Activated naive CD8-positive, alpha-beta T cell (primary cell): ENCODE data around the gene GPC6.

Experiments used
- H3K27ac Mint-ChIP-seq: one replicate; pipeline ENCODE4 v1.8.0; 2021; ENCODE audit warnings: mixed read lengths
- H3K27me3 Mint-ChIP-seq: one replicate; pipeline ENCODE4 v1.8.0; 2021; ENCODE audit warnings: mixed read lengths
- H3K36me3 Mint-ChIP-seq: one replicate; pipeline ENCODE4 v1.8.0; 2021; ENCODE audit warnings: mixed read lengths
- H3K4me1 Mint-ChIP-seq: one replicate; pipeline ENCODE4 v1.8.0; 2021; ENCODE audit warnings: low read depth, mixed read lengths
- H3K4me3 Mint-ChIP-seq: one replicate; pipeline ENCODE4 v1.8.0; 2021; ENCODE audit warnings: mild to moderate bottlenecking, mixed read lengths
- H3K9me3 Mint-ChIP-seq: one replicate; pipeline ENCODE4 v1.8.0; 2021; ENCODE audit warnings: low read depth, mixed read lengths

GPC6 gene

GRCh38 chr13:93975242-93975641 lies 748.6 kb downstream of the GPC6 start:
- Mint-ChIP-seq H3K9me3 (peaks cover 12% of the 10 kb centered on the region), H3K36me3 (no peaks in the 10 kb centered on the region), H3K4me1 (no peaks in the 10 kb centered on the region), H3K27me3 (peaks cover 3% of the 10 kb centered on the region), H3K27ac (no peak overlapping the region), H3K4me3 (no peak overlapping the region)

GRCh38 chr13:93976528-93976927 lies 749.9 kb downstream of the GPC6 start:
- Mint-ChIP-seq H3K27ac (no peak overlapping the region), H3K27me3 (peaks cover 3% of the 10 kb centered on the region), H3K4me1 (no peaks in the 10 kb centered on the region), H3K9me3 (peaks cover 12% of the 10 kb centered on the region), H3K36me3 (no peaks in the 10 kb centered on the region), H3K4me3 (no peak overlapping the region)

- H3K4me3 Mint-ChIP-seq = no peak overlapping the region
Measured at GRCh38 chr13:93977986-93978385, 751.4 kb downstream of the GPC6 start.

GRCh38 chr13:93981426-93981977 lies 754.9 kb downstream of the GPC6 start:
- Mint-ChIP-seq H3K9me3 (peaks cover 12% of the 10 kb centered on the region), H3K27ac (no peak overlapping the region), H3K36me3 (no peaks in the 10 kb centered on the region), H3K4me3 (no peak overlapping the region), H3K27me3 (peaks cover 2% of the 10 kb centered on the region), H3K4me1 (no peaks in the 10 kb centered on the region)

More at GRCh38 chr13:93977986-93978385, 751.4 kb downstream of the GPC6 start:
- Mint-ChIP-seq H3K4me1 (no peaks in the 10 kb centered on the region), H3K9me3 (peaks cover 12% of the 10 kb centered on the region), H3K27ac (no peak overlapping the region), H3K27me3 (peaks cover 3% of the 10 kb centered on the region), H3K36me3 (no peaks in the 10 kb centered on the region)

DNA sequence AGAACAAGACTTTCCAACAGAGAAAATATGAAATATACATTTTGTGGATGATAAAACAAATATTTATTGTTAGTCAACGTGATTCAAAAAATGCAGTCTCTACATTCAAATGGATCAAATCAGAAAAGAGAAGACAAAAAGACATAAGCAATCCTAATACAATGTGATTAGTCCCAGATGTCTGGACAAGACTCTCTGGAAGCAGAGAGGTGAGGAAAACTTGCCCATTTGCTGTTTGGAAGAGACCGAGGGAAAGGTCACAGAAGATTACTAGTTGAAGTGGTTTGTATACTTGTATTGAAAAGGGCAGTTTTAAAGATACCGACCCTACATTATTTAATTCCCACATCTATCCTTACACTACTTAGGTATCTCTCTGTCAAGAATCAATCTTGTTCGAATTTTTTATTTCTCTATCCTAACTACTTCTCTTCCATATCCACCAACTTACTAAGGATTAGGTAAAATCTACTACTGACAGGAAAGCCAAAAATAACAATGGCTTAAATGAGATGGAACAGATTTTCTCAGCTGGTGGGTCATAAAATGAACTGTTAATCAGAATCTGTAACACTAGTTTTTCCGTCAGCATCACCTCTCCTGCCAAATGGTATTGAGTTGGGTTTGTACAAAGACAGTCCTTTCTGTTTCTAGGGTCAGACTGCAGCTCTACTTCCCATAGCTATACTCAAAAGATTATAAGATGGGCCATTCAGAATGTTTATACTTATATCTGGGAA lies 755.7 kb downstream of the GPC6 start:
- Mint-ChIP-seq H3K27ac (no peak overlapping the region), H3K27me3 (peaks cover 2% of the 10 kb centered on the region), H3K9me3 (peaks cover 12% of the 10 kb centered on the region), H3K4me1 (no peaks in the 10 kb centered on the region), H3K4me3 (no peak overlapping the region), H3K36me3 (no peaks in the 10 kb centered on the region)

- Mint-ChIP-seq H3K27ac (no peak overlapping the region), H3K4me3 (no peak overlapping the region), H3K9me3 (no peaks in the 10 kb centered on the region), H3K36me3 (no peaks in the 10 kb centered on the region), H3K27me3 (no peaks in the 10 kb centered on the region), H3K4me1 (no peaks in the 10 kb centered on the region)
Measured at GRCh38 chr13:93984052-93984451, 757.4 kb downstream of the GPC6 start.

GRCh38 chr13:93984876-93985275 lies 758.3 kb downstream of the GPC6 start:
- Mint-ChIP-seq H3K9me3 (no peaks in the 10 kb centered on the region), H3K27me3 (no peaks in the 10 kb centered on the region), H3K27ac (no peak overlapping the region), H3K4me1 (no peaks in the 10 kb centered on the region), H3K36me3 (no peaks in the 10 kb centered on the region), H3K4me3 (no peak overlapping the region)

- Mint-ChIP-seq H3K27me3 (no peaks in the 10 kb centered on the region), H3K27ac (no peak overlapping the region), H3K4me1 (no peaks in the 10 kb centered on the region), H3K9me3 (no peaks in the 10 kb centered on the region), H3K36me3 (no peaks in the 10 kb centered on the region), H3K4me3 (no peak overlapping the region)
Measured at GRCh38 chr13:93987458-93987857, 760.9 kb downstream of the GPC6 start.

DNA sequence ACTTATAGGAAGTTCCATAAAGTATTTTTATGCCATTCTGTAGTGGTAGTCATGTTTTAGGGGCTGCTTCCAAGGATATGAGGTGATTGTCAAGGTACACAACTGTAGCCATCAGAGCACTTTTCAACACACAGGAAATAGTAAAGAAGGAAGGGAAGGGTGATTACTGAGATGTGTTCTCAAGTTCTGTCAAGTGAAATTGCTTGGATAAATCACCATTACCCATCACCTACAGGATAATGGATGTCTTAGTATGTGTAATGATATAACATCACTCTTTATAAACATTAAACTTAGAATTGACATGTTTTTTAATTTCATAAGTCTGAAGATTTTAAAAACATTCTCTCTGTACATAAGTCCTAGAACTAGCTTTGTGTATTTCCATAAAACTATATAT lies 765.0 kb downstream of the GPC6 start:
- no peaks in the 10 kb centered on the region for H3K9me3 Mint-ChIP-seq

DNA sequence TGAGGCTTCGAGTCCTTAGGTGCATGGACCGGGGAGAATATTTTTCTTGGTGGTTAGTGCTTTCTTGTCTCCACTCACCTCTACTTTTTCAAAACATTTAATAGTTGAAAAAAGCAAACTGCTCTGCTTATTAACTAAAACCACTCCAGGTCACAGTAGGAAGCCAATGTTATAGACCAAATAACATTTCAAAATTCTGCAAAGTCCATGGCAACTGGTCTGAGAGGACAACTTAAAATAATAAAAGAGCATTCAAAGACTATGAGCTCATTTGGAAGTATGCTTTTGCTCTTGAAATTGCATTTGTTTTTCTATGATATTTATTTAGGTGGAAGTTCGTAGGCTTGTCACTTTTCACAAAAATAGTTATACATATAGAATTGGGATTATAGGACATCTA lies 769.9 kb downstream of the GPC6 start:
- no peaks in the 10 kb centered on the region for H3K4me1 Mint-ChIP-seq

More for the DNA sequence above, 765.0 kb downstream of the GPC6 start:
- Mint-ChIP-seq H3K36me3 (no peaks in the 10 kb centered on the region), H3K4me3 (no peak overlapping the region), H3K4me1 (no peaks in the 10 kb centered on the region), H3K27me3 (no peaks in the 10 kb centered on the region), H3K27ac (no peak overlapping the region)

GRCh38 chr13:94006296-94006695 lies 779.7 kb downstream of the GPC6 start:
- Mint-ChIP-seq H3K9me3 (no peaks in the 10 kb centered on the region), H3K36me3 (no peaks in the 10 kb centered on the region), H3K27me3 (peaks cover 7% of the 10 kb centered on the region), H3K4me3 (no peak overlapping the region), H3K4me1 (no peaks in the 10 kb centered on the region), H3K27ac (no peak overlapping the region)

More for the DNA sequence above, 769.9 kb downstream of the GPC6 start:
- H3K27me3 Mint-ChIP-seq = peaks cover 2% of the 10 kb centered on the region
- no peak overlapping the region for H3K27ac Mint-ChIP-seq
- no peak overlapping the region for H3K4me3 Mint-ChIP-seq
- no peaks in the 10 kb centered on the region for H3K36me3 Mint-ChIP-seq
- no peaks in the 10 kb centered on the region for H3K9me3 Mint-ChIP-seq

DNA sequence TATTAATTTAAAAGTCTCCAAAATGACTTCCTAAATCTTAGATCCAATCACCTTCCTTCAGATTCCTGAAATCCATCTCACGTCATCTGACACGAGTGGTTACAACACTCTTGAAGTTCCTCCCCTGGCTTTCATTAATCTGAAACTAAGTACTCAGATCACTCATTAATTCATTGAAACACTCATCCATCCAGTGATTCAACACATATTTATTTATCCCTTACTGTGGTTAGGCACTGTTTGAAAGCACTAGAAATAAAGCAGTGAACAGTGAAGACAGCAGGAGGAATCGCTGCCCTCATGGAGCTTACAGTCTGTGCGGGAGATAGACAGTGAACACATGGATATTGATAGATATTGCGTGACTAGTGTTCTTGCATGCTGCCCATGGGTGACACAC lies 780.5 kb downstream of the GPC6 start:
- H3K4me1 Mint-ChIP-seq = no peaks in the 10 kb centered on the region
- H3K4me3 Mint-ChIP-seq = no peak overlapping the region
- peaks cover 5% of the 10 kb centered on the region for H3K27me3 Mint-ChIP-seq
- H3K9me3 Mint-ChIP-seq = no peaks in the 10 kb centered on the region
- H3K27ac Mint-ChIP-seq = no peak overlapping the region
- no peaks in the 10 kb centered on the region for H3K36me3 Mint-ChIP-seq

- no peaks in the 10 kb centered on the region for H3K4me1 Mint-ChIP-seq
- no peaks in the 10 kb centered on the region for H3K9me3 Mint-ChIP-seq
- H3K27ac Mint-ChIP-seq = no peak overlapping the region
- no peaks in the 10 kb centered on the region for H3K36me3 Mint-ChIP-seq
- H3K4me3 Mint-ChIP-seq = no peak overlapping the region
- peaks cover 3% of the 10 kb centered on the region for H3K27me3 Mint-ChIP-seq
Measured at GRCh38 chr13:94009701-94010100, 783.1 kb downstream of the GPC6 start.

DNA sequence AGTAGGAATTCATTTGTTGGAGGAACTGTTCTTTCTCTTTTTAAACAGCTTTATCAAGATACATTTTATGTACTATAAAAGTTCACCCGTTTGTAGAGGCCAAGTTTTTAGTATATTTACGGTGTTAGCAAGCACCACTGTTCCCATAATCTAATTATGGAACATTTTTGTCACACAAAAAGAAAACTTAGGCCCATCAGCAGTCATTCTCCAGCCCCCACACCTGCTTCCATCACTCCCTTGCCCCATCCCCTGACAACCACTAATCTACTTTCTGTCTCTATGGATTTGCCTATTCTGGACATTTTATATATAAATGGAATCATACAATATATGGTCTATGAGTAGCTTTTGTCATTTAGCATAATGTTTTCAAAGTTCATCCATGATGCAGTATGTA lies 787.9 kb downstream of the GPC6 start:
- Mint-ChIP-seq H3K27me3 (no peaks in the 10 kb centered on the region), H3K4me3 (no peak overlapping the region), H3K27ac (no peak overlapping the region), H3K36me3 (no peaks in the 10 kb centered on the region), H3K9me3 (no peaks in the 10 kb centered on the region), H3K4me1 (no peaks in the 10 kb centered on the region)

DNA sequence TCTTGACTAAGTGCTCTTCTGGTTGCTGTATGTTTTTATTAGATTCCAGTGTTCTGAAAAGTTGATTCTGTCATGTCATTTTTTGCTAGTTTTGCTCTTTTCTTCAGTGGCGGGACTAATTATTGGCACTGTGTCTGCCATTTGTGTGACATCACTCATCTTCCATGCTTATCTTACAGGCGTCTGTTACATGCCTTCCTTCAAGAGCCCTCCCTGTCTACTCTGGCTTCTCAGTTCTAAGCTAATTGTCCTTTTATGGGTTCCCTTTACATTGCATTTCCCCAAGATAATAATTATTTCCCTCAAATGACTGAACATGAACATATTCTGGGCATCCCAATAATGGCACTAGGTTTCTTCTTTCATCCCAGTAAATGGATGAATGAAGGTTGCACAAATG lies 793.8 kb downstream of the GPC6 start:
- H3K4me1 Mint-ChIP-seq = peaks cover 1% of the 10 kb centered on the region
- no peak overlapping the region for H3K4me3 Mint-ChIP-seq
- H3K27me3 Mint-ChIP-seq = peaks cover 7% of the 10 kb centered on the region
- H3K9me3 Mint-ChIP-seq = no peaks in the 10 kb centered on the region
- H3K27ac Mint-ChIP-seq = no peak overlapping the region
- H3K36me3 Mint-ChIP-seq = no peaks in the 10 kb centered on the region

DNA sequence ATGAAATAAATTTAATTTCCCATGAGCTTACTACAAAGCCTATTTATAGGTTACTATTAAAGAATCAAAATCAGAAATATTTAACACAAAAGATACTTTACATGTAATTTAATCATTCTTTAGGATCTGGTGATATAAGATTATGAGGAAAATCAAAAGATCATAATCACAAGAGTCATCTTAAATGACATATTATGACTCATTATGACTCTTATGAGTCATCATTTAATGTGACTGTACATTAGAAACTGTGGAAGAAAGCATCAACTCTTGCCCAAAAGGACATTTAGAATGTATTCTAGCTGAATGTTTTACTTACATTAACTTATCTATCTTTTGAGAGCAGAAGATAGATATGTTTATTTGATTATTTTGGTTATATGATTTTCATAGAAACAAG lies 794.2 kb downstream of the GPC6 start:
- Mint-ChIP-seq H3K36me3 (no peaks in the 10 kb centered on the region), H3K9me3 (no peaks in the 10 kb centered on the region), H3K27me3 (peaks cover 7% of the 10 kb centered on the region), H3K4me1 (peaks cover 1% of the 10 kb centered on the region), H3K27ac (no peak overlapping the region), H3K4me3 (no peak overlapping the region)
